NCI-H187 treated with DMSO at 0.1 percent for 48 hours (cell line): ENCODE measurements around the gene SIRPA.

Experiments used
- DNase-seq: peaks from one replicate; lab custom pipeline; 2025; lab: John Stamatoyannopoulos, UW

The SIRPA gene

DNA sequence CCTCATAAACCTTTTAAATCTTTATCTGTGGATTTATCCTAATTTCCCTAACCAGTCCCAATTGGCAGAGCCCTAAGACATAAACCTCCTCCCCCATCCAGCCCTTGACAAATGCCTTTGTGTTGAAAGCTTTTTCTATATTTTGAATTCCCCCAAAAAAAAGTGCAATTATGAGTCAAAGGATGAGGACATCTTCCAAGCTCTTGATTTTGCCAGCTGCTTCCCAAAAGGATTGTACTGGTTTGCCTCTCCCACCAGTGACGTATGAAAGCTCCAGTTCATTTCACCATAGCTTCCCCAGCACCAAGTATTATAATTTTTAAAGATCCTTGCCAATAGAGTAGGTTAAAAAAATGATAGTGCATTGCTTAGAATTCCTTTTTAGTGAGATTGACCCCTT is 38.9 kb downstream of the SIRPA start:
- no peak for DNase-seq

- DNase-seq, result no peak
Measured at GRCh38 chr20:1934721-1935573, 39.7 kb downstream of the SIRPA start.

GRCh38 chr20:1935696-1936366 is 40.6 kb downstream of the SIRPA start:
- no peak for DNase-seq

DNA sequence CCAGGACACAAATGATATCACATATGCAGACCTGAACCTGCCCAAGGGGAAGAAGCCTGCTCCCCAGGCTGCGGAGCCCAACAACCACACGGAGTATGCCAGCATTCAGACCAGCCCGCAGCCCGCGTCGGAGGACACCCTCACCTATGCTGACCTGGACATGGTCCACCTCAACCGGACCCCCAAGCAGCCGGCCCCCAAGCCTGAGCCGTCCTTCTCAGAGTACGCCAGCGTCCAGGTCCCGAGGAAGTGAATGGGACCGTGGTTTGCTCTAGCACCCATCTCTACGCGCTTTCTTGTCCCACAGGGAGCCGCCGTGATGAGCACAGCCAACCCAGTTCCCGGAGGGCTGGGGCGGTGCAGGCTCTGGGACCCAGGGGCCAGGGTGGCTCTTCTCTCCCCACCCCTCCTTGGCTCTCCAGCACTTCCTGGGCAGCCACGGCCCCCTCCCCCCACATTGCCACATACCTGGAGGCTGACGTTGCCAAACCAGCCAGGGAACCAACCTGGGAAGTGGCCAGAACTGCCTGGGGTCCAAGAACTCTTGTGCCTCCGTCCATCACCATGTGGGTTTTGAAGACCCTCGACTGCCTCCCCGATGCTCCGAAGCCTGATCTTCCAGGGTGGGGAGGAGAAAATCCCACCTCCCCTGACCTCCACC is 42.2 kb downstream of the SIRPA start:
- DNase-seq, result no peak

DNA sequence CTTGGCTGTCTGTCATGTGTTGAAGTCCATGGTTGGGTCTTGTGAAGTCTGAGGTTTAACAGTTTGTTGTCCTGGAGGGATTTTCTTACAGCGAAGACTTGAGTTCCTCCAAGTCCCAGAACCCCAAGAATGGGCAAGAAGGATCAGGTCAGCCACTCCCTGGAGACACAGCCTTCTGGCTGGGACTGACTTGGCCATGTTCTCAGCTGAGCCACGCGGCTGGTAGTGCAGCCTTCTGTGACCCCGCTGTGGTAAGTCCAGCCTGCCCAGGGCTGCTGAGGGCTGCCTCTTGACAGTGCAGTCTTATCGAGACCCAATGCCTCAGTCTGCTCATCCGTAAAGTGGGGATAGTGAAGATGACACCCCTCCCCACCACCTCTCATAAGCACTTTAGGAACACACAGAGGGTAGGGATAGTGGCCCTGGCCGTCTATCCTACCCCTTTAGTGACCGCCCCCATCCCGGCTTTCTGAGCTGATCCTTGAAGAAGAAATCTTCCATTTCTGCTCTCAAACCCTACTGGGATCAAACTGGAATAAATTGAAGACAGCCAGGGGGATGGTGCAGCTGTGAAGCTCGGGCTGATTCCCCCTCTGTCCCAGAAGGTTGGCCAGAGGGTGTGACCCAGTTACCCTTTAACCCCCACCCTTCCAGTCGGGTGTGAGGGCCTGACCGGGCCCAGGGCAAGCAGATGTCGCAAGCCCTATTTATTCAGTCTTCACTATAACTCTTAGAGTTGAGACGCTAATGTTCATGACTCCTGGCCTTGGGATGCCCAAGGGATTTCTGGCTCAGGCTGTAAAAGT is 43.5 kb downstream of the SIRPA start:
- DNase-seq, result no peak

GRCh38 chr20:1939270-1939595 is 44.0 kb downstream of the SIRPA start:
- DNase-seq, result no peak

DNA sequence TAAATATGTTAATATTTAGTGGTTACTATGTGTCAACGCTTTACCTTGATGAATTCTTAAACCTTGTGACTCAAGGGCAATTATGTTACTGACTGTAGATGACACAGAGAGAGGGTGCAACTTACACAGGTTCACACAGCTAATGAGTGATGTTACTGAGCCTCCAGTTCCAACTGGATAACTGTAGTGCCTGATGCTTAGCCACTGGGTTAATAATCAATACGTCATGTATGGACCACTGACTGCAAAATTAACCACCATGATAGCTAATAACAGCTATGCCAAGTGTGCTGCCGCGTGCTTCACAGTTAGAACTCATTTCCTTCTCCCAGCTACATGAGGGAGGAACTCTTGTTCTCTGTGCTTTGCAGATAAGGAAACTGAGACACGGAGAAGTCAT is 45.4 kb downstream of the SIRPA start:
- DNase-seq, result no peak

- no peak for DNase-seq
Measured at GRCh38 chr20:1941226-1941625, 46.0 kb downstream of the SIRPA start.

GRCh38 chr20:1942061-1942460 is 46.9 kb downstream of the SIRPA start:
- no peak for DNase-seq

DNA sequence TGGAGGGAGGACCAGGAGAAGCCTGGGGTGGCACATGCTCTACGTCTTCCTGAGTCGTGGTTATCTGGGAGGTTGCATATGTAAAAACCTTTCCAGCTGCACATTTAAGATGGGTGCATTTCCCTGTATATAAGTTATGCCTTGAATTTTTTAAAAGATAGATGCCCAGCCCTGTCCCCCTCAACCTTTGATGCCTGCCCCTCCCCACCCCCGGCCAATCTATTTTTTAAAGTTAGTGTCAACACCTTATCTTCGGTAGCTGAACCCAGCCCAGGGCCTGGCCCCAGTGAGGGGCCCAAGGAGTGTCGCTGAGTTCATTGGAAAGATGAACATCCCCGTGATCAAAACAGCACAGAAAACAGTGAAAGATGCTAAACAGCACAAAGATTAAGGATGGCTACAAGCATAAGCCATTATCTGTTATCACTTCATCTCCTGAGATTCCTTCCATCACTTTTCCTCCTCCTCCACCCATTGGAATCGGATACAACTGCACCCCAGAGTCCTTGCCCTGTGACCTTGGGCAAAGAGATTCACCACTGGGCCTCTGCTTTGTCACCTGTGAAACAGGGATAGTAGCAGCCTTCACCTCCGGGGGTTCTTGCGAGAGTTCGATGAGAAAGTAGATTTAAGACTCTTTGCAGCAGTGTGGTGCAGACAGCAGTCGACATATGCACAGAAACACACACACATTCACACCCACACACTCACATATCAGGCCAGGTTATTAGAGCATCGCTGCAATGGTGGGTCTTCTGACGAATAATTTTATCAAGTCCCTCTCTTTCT is 47.5 kb downstream of the SIRPA start:
- DNase-seq, result no peak

- DNase-seq, result no peak
Measured at GRCh38 chr20:1943275-1944002, 48.2 kb downstream of the SIRPA start.

DNA sequence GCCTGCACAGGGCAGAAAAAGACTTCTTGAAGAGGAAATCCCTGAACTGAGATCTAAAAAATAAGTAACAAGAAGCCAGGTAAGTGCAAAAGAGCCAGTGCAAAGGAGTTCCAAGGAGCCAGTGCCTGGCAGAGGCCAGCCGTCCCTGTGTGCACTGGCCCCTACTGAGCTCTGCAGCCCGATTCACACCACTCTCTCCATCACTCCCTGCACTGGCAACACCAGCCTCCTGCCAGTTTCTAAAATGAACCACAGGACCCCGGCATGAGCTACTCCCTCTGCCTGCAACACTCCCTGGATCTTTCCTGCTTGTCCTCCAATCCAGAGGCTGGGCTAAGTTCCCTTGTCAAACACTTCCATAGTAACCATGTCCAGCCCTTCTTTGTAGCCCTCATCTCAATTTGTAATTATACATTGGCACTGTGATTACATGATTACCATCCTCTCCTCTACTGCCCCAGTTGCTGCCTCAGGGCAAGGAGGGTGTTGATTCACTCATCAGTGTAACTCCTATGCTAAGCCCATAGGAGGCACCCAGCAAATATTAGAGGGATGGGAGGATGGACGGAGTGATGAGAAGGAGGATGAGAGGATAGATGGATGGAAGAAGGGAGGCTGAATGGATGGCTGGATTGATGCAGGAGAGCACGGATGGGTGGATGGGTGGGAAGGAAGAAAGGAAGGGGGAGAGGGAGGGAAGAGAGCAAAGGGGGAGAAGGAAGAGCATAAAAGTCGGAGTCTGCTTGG is 49.3 kb downstream of the SIRPA start:
- DNase-seq, result no peak

DNA sequence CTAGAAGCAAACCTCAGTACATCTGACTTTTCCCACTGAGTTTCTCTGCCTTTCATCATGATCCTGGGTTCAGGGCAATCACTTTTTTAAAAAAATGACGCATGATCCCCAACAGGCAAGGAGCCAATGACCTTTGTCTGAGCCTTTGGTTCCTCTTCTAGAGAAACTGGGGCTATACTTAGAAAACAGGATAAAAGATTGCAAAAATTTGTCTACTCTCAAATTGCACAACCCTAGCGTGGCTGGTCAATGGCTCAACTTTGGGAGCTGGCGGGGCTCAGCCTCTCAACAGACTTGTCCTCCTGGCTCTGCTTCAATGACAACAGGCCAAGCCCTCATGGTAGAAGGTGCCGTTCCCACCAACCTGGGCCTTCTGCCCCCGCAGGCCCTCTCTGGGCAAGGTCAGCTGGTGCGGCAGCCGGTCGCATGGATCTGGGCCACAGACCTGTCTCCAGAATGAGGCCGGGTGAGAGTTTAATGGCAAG is 50.0 kb downstream of the SIRPA start:
- DNase-seq, result no peak

DNA sequence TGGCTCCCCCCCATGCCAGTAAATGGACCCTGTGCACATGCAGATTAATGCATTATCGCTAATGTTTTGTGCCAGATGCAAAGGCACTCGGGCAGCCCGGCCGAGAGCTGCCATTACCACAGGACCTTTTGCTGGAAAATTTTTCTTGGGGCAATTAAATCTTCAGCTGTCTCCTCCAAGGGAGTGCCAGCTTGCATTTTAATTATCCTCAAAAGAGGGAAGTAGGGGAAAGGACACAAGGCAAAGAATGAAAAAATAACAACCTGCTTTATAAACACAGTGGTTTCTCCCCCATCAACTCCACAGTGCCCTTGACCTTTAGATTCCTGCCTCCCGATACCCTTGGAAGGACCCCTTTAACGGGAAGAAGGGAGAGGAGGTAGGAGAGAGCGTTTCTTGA is 50.5 kb downstream of the SIRPA start:
- no peak for DNase-seq

- no peak for DNase-seq
Measured at GRCh38 chr20:1946442-1946761, 51.2 kb downstream of the SIRPA start.

DNA sequence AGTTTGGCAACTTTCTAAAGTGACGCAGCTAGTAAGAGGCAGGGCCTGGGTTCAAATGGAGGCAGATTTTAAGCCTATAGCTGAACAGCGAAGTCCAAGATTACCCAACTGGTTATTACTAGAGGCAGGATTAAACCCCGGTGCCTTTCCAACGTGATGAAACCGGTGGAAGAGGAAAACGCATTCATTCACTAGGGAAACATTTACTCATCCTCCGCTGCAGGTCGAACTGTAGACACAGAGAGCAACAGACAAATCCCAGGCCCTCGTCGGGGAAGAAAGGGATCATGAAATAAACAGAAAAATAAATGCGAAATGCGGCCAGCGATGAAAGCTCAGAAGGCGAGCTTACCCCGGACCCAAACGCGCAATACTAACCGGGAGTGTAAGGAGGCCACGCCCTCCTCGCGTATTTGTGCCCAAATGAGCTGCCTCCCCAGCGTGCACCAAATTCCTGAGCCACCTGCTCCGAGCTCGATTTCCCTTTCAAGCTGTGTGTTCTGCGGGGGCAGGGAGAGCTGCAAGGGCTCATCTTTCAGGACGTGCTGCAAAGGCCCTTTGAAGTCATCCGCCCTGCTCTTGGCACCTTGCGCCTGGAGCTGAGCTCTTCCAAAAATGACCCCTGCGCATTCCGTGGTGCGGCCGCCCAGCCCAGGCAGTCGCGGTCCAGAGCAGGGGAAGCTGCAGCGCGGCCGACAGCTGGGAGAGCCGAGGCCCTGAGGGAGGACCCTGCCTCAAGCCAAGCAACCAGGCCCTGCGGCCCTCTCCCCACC is 51.7 kb downstream of the SIRPA start:
- DNase-seq, result no peak

DNA sequence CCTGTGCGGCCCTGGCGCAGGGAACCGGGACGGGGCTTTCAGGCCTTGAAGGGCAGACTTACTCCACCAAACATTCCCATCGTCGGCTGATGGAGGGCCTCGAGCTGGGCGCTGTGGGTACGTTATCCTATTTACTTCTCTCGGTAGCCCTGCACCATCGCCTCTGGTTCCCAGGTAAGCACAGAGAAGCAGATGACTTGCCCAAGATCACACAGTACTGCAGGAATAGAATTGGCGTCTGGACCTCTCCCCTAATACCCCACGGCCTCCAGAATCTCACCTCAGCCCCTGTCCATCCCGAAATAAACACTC is 52.3 kb downstream of the SIRPA start:
- DNase-seq, result no peak

DNA sequence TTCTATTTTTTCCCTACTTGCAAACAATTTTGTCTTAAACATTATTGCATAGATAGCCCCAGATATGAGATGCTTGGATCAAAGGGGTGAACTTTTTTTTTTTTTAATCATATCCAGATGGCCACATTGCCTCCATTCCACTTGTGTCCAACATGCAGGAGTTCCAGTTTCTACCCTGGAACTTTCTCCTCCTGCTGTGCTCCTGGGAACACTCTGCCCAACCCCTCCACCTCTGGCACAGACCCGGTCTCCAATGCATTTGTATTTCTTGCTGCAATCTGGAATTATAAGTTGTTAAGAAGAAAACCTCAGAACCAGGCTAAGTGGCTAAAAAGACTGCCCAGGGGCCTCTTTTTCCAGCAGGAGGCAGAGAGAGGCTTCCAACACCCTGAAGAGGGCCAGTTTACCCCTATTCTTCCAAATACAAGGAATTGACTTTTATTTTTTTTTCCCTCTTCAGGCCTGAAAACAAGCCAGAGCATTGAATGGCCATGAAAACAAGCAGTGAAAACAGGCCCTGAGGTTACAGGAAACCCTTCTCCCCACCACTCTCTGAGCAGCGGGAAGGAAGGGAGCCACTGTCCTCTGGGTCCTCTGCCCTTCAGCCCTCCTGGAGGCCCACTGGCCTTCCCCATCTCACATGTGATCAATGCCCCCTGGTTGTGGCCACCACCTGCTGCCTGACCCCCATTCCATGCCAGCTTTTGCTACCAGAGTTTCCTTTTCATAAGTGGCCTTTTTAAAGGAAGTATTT is 54.3 kb downstream of the SIRPA start:
- DNase-seq, result no peak

GRCh38 chr20:1950836-1951235 is 55.6 kb downstream of the SIRPA start:
- no peak for DNase-seq
